Mucosa of stomach (tissue), 1 donor: ENCODE results near the gene GPBP1.

Source experiments
- H3K27me3 ChIP-seq: one replicate; pipeline ENCODE4 v1.7.0; 2013; ENCODE audit warnings: mild to moderate bottlenecking, low read length; ENCODE audit not compliant: control insufficient read depth, insufficient read depth
- H3K36me3 ChIP-seq: one replicate; pipeline ENCODE4 v1.7.0; 2013; ENCODE audit warnings: low read length; ENCODE audit not compliant: control insufficient read depth, insufficient read depth
- H3K4me1 ChIP-seq: one replicate; pipeline ENCODE4 v1.7.0; 2013; ENCODE audit warnings: mild to moderate bottlenecking, low read length; ENCODE audit not compliant: control insufficient read depth, insufficient read depth
- H3K4me3 ChIP-seq: one replicate; pipeline ENCODE4 v1.7.0; 2013; ENCODE audit warnings: low read length
- H3K9ac ChIP-seq: one replicate; pipeline ENCODE4 v1.7.0; 2013; ENCODE audit warnings: mild to moderate bottlenecking, low read length, moderate library complexity
- H3K9me3 ChIP-seq: one replicate; pipeline ENCODE4 v1.7.0; 2013; ENCODE audit warnings: mild to moderate bottlenecking, low read length, moderate library complexity; ENCODE audit not compliant: control insufficient read depth
- donor health status: Pancreatic carcinoma.

GPBP1 gene

DNA sequence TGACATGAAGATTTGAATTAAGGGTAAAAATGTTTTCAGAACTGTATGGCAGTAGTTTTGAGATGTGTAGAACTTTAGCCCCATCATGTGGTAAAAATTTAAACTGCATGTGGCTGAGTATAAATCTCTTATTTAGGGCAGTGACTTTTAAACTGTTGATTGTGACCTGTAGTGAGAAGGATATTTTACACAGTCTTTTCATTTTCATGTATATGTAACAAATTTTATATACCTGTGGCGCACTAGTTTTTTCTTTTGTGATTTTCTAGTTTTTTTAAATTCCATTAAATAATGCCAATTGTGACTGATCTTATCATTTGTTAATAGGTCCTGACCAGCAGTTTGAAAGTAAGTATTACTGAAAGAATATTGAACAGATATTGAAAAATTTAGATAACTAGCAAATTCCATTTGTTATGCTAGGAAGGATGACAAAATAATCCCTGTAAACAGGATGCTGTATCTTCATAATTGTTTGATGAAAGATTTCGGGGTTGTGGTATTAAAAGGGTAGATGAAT, 47.2 kb downstream of the GPBP1 start:
- H3K36me3 ChIP-seq: no peaks in the 10 kb centered on the region
- no peaks in the 10 kb centered on the region for H3K27me3 ChIP-seq
- H3K9ac ChIP-seq: no peak overlapping the region
- no peaks in the 10 kb centered on the region for H3K4me1 ChIP-seq
- H3K9me3 ChIP-seq: no peaks in the 10 kb centered on the region
- no peak overlapping the region for H3K4me3 ChIP-seq

- Histone ChIP-seq H3K9me3 (no peaks in the 10 kb centered on the region), H3K36me3 (no peaks in the 10 kb centered on the region), H3K9ac (no peak overlapping the region), H3K27me3 (no peaks in the 10 kb centered on the region), H3K4me3 (no peak overlapping the region), H3K4me1 (no peaks in the 10 kb centered on the region)
Observed at GRCh38 chr5:57225553-57225952, 51.7 kb downstream of the GPBP1 start.

GRCh38 chr5:57229313-57229712, 55.5 kb downstream of the GPBP1 start:
- H3K4me3 ChIP-seq: no peak overlapping the region
- no peaks in the 10 kb centered on the region for H3K4me1 ChIP-seq
- H3K9me3 ChIP-seq: no peaks in the 10 kb centered on the region
- peaks cover 8% of the 10 kb centered on the region for H3K36me3 ChIP-seq
- no peak overlapping the region for H3K9ac ChIP-seq
- H3K27me3 ChIP-seq: no peaks in the 10 kb centered on the region

DNA sequence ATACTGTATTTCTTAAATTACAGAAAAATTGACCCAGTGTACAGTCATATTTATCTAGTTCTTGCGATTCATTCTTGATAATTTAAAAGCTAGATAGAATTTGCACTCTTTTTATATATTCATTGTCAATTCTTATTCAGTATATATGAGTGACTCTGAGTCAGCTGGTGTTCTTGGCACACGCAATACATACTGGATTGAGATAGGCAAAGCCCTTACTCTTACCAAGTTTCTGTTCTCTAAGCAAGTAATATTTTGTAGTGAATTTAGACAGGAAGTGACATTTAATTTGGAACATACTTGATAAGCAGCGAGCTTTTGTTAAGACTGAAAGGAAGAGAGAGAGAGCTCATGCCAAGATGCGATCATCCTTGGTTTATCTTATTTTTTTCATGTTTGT, 57.7 kb downstream of the GPBP1 start:
- Histone ChIP-seq H3K27me3 (no peaks in the 10 kb centered on the region), H3K4me3 (no peak overlapping the region), H3K9ac (no peak overlapping the region), H3K36me3 (peaks cover 8% of the 10 kb centered on the region), H3K4me1 (no peaks in the 10 kb centered on the region), H3K9me3 (no peaks in the 10 kb centered on the region)

DNA sequence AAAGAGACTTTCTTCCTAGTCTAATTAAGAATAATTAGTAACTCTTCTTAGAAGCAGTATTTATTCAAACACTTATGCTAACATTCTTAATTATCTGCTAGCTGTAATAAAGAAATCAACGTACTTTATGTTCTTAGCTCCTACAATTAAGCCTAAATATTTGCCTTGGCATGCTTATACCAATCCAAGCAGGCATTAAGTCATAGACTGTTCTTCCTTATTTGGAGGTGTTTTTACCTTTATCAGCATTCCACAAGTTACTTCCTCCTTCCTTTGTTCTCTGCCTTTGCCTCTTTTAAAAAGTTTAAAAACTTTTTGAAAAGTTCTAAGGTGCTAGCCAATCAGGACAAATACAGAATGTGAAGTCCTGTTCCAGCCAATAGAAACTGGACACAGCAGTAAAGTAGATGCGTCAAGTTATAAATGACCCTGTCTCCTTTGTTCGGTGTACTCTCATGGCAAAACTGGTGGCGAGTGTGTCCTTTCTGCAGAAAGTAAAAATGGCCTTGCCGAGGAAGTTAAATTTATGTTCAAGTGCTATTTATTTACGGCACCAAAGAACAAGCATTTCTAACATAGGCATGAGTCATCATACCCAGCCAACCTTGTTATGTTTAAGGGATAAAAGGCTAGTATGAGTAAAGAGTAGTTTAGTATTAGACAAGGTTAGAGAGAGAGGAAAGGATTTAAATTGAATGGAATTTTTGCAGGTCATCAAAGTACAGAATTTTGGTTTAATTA, 58.6 kb downstream of the GPBP1 start:
- Histone ChIP-seq H3K9ac (no peak overlapping the region), H3K9me3 (no peaks in the 10 kb centered on the region), H3K36me3 (peaks cover 8% of the 10 kb centered on the region), H3K27me3 (no peaks in the 10 kb centered on the region), H3K4me1 (no peaks in the 10 kb centered on the region), H3K4me3 (no peak overlapping the region)

- Histone ChIP-seq H3K36me3 (peaks cover 4% of the 10 kb centered on the region), H3K9me3 (no peaks in the 10 kb centered on the region), H3K4me1 (peaks cover 7% of the 10 kb centered on the region), H3K27me3 (no peaks in the 10 kb centered on the region), H3K4me3 (no peak overlapping the region), H3K9ac (no peak overlapping the region)
Observed at GRCh38 chr5:57243286-57244137, 69.7 kb downstream of the GPBP1 start.

DNA sequence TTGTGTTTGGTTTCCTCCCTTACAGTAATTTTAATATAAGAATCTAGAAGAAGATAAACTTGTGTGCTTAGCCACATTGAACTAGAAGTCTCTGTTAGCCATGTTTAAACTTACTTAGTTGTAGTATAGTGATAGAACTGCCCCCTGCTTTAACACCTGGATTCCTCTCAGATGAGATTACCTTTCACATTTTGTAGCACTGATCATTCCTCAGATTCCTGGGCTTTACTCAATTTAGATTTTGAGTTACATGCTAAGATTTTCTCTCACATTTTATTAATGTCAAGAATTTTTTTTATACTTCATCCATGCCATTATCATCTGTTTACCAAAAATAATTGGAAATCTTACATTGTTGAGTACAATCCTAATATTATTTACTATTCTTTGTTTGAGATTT, 70.5 kb downstream of the GPBP1 start:
- peaks cover 7% of the 10 kb centered on the region for H3K4me1 ChIP-seq
- peaks cover 4% of the 10 kb centered on the region for H3K36me3 ChIP-seq
- H3K4me3 ChIP-seq: no peak overlapping the region
- no peak overlapping the region for H3K9ac ChIP-seq
- no peaks in the 10 kb centered on the region for H3K9me3 ChIP-seq
- no peaks in the 10 kb centered on the region for H3K27me3 ChIP-seq

DNA sequence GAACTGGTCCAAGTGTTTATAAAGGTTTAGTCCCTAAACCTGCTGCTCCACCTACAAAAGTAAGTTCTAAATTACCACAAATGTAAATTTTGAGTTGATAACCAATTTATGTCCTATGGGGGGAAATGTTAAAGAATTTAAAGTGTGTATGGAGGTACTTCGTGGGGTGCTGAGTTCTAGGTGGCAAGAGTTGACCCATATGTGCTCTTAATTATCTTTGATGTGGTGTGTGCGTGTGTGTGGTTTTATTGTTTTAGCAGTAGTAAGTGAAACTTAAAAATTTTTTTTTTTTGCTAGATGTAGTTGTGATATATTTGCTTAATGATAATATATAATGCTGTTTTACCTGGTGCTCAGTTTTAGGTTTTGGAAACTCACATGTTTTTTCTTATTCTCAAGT, 72.6 kb downstream of the GPBP1 start:
- H3K4me3 ChIP-seq: no peak overlapping the region
- no peaks in the 10 kb centered on the region for H3K9me3 ChIP-seq
- H3K36me3 ChIP-seq: peaks cover 4% of the 10 kb centered on the region
- no peak overlapping the region for H3K9ac ChIP-seq
- peaks cover 7% of the 10 kb centered on the region for H3K4me1 ChIP-seq
- no peaks in the 10 kb centered on the region for H3K27me3 ChIP-seq

GRCh38 chr5:57247765-57248164, 73.9 kb downstream of the GPBP1 start:
- Histone ChIP-seq H3K36me3 (peaks cover 4% of the 10 kb centered on the region), H3K9ac (no peak overlapping the region), H3K4me1 (peaks cover 7% of the 10 kb centered on the region), H3K27me3 (no peaks in the 10 kb centered on the region), H3K9me3 (no peaks in the 10 kb centered on the region), H3K4me3 (no peak overlapping the region)

GRCh38 chr5:57249265-57249874, 75.5 kb downstream of the GPBP1 start:
- peaks cover 4% of the 10 kb centered on the region for H3K36me3 ChIP-seq

DNA sequence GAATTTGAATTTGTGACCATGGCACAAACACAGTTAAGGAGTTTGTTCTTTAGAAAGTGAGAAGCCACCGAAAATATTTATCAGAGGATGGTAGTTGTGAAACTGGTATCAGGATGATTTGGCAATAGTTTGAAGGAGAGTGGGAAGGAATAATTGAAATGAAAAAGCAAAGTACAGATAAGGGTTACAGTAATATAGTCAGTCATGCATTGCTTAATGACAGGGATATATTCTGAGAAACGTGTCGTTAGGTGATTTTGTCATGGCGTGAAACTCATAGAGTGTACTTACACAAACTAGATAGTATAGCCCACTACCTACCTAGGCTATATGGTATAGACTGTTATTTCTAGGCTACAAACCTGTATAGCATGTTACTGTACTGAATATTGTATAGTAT, 84.2 kb downstream of the GPBP1 start:
- Histone ChIP-seq H3K36me3 (peaks cover 8% of the 10 kb centered on the region), H3K4me3 (no peak overlapping the region), H3K27me3 (no peaks in the 10 kb centered on the region), H3K9me3 (no peaks in the 10 kb centered on the region), H3K4me1 (no peaks in the 10 kb centered on the region), H3K9ac (no peak overlapping the region)

More at GRCh38 chr5:57249265-57249874, 75.5 kb downstream of the GPBP1 start:
- Histone ChIP-seq H3K9ac (no peak overlapping the region), H3K9me3 (no peaks in the 10 kb centered on the region), H3K27me3 (no peaks in the 10 kb centered on the region), H3K4me1 (no peaks in the 10 kb centered on the region), H3K4me3 (no peak overlapping the region)

DNA sequence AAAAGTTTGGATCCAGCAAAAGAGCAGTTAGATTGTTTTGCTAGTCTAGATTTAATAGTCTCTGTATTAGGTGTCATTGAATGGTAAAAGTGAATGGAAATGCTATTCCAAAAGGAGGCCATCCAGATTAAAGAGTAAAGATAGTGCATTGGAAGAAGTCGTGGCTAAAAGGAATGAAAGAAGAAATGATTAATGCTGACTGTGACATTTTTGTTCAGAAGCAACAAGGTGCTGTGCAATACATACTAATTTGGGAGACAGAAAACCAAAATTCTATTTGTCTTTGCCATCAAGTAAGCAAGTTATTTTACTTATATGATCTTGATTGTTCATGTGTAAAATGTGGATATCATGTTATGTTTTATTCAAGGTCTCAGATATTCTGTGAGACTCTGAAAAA, 85.1 kb downstream of the GPBP1 start:
- no peaks in the 10 kb centered on the region for H3K4me1 ChIP-seq
- H3K9me3 ChIP-seq: no peaks in the 10 kb centered on the region
- no peaks in the 10 kb centered on the region for H3K27me3 ChIP-seq
- peaks cover 8% of the 10 kb centered on the region for H3K36me3 ChIP-seq
- no peak overlapping the region for H3K9ac ChIP-seq
- H3K4me3 ChIP-seq: no peak overlapping the region
